Suprapubic skin (tissue), 4 donors: ENCODE results near the gene PARVA. TPM values are rescaled to one million over a fixed set of nuclear protein-coding genes. Genes with fewer than 3 reads are reported as not detected.
A peak's percentile ranks its signal among the peaks of the same experiment; 100 is the strongest.

ENCODE experiments used
- DNase-seq, 2 donors: peaks; one replicate each; pipeline ENCODE4 v3.0.0-alpha.2; 2019; ENCODE audit warnings: low spot score in 2 of 2
- H3K27ac ChIP-seq: fragments of 200-600 bp; sonication (generic); one replicate; pipeline ENCODE4 v1.5.1; 2019
- H3K27me3 ChIP-seq: fragments of 200-600 bp; sonication (generic); one replicate; pipeline ENCODE4 v1.5.1; 2019
- H3K36me3 ChIP-seq: fragments of 200-600 bp; sonication (generic); one replicate; pipeline ENCODE4 v1.5.1; 2019
- H3K4me1 ChIP-seq: fragments of 200-600 bp; sonication (generic); one replicate; pipeline ENCODE4 v1.5.1; 2019
- H3K4me3 ChIP-seq: fragments of 200-600 bp; sonication (generic); one replicate; pipeline ENCODE4 v1.5.1; 2019; ENCODE audit warnings: mild to moderate bottlenecking
- H3K9me3 ChIP-seq: fragments of 200-600 bp; sonication (generic); one replicate; pipeline ENCODE4 v1.5.1; 2019
- EP300 ChIP-seq: sonication (generic); formaldehyde crosslinking; IDR thresholded peaks from one replicate; pipeline ENCODE4 v1.6.1; 2017; ENCODE audit warnings: antibody characterized with exemption
- POLR2A ChIP-seq, 2 donors: fragments of 450-650 bp; IDR thresholded peaks; one replicate each; pipeline ENCODE4 v1.6.1; 2017; ENCODE audit warnings: antibody characterized with exemption in 2 of 2, mild to moderate bottlenecking in 2 of 2, moderate library complexity in 2 of 2
- POLR2AphosphoS5 ChIP-seq, 3 donors: sonication (generic); formaldehyde crosslinking; IDR thresholded peaks; one replicate each; pipeline ENCODE4 v1.6.1; 2017; ENCODE audit warnings: antibody characterized with exemption in 3 of 3
- WGBS: methylation state at CpG from one replicate; pipeline ENCODE4 v1.1.5; 2018; 5-methylcytosine and 5-hydroxymethylcytosine counted together
- total RNA-seq, 4 donors: library from RNA; depleted of rRNA; stranded (reverse); fragments of >200 nt; gene quantifications; one replicate each; pipeline ENCODE4 v1.1.0, GENCODE V29; 2016
- TF ChIP-seq, protein P1 (sequence below), 2 donors: fragments of 200-600 bp in 1 of 2; fragments of 450-650 bp in 1 of 2; sonication (generic) in 1 of 2; IDR thresholded peaks; one replicate each; pipeline ENCODE4 v1.5.1; 2016 to 2019; ENCODE audit warnings: antibody characterized with exemption in 2 of 2, mild to moderate bottlenecking in 1 of 2, moderate library complexity in 1 of 2

PARVA gene
- total RNA-seq, 4 donors from 2014 or later, result 16.7 to 26.2 (median 21.4) TPM

DNA sequence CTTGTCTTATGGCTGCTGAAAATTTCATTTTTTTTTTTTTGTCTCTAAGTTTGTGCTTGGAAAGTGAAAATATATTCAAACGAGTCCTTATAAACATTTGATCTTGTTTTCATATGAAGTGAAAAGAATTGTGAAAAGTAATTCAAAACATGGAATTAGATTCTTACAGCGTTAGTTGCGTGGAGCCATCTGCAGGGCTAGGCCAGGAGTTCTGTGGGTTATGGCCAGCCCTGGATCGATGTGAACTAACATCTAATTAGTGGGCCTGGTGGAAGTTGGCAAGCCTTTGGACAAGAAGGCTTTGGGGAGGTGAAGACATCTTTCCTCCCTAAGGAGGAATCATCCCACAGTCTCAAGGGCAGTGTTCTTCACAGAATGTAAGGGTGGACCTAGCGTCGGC lies 37.2 kb downstream of the PARVA start:
- H3K27ac ChIP-seq, result no peak overlapping the region
- no peaks in the 10 kb centered on the region for H3K9me3 ChIP-seq

DNA sequence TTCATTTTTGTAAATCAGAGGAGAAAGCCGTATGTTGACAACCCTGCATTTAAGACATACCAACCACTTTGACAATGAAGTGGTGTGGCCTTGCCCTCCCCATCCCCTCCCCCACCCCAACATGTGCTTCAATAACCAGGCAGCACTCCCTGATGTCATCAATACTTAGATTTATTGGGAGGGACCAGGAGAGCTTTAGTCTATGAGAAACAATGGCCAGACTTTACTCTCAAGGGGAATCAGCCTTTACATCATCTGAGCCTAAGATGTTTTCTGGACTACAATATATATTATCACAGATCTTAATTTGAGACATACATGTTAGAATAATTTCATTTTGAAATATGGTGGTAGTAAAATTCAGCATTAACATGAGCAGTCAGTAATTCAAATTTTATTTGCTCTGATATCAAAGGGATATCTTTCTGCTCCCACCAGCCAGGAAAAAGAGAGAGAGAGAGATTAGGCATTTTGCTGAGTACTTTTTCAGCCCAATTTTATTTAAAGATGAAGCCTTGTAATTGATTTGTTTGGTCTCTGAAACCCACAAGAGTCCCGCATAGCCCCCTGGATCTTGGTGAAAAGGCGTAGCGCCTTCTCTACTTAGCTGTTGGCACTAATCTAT lies 38.1 kb downstream of the PARVA start:
- Histone ChIP-seq H3K9me3 (no peaks in the 10 kb centered on the region), H3K36me3 (no peaks in the 10 kb centered on the region), H3K4me1 (peaks cover 51% of the 10 kb centered on the region), H3K4me3 (no peak overlapping the region), H3K27ac (no peak overlapping the region), H3K27me3 (no peaks in the 10 kb centered on the region)
- 89% methylated on average over 4 of the region's 4 CpGs for WGBS
- DNase-seq, result no peak
- TF ChIP-seq POLR2AphosphoS5 (IDR thresholded peaks at IDR 0.05) (no peak), POLR2A (IDR thresholded peaks at IDR 0.05) (no peak), EP300 (no peak)
- TF ChIP-seq, protein P1, sequence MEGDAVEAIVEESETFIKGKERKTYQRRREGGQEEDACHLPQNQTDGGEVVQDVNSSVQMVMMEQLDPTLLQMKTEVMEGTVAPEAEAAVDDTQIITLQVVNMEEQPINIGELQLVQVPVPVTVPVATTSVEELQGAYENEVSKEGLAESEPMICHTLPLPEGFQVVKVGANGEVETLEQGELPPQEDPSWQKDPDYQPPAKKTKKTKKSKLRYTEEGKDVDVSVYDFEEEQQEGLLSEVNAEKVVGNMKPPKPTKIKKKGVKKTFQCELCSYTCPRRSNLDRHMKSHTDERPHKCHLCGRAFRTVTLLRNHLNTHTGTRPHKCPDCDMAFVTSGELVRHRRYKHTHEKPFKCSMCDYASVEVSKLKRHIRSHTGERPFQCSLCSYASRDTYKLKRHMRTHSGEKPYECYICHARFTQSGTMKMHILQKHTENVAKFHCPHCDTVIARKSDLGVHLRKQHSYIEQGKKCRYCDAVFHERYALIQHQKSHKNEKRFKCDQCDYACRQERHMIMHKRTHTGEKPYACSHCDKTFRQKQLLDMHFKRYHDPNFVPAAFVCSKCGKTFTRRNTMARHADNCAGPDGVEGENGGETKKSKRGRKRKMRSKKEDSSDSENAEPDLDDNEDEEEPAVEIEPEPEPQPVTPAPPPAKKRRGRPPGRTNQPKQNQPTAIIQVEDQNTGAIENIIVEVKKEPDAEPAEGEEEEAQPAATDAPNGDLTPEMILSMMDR (IDR thresholded peaks at IDR 0.05), result no peak

More for the DNA sequence above, 37.2 kb downstream of the PARVA start:
- 53% methylated on average over 6 of the region's 6 CpGs for WGBS
- no peaks in the 10 kb centered on the region for H3K36me3 ChIP-seq
- TF ChIP-seq EP300, result no peak
- H3K27me3 ChIP-seq, result no peaks in the 10 kb centered on the region
- no peak overlapping the region for H3K4me3 ChIP-seq
- peaks cover 59% of the 10 kb centered on the region for H3K4me1 ChIP-seq
- no peak for DNase-seq

DNA sequence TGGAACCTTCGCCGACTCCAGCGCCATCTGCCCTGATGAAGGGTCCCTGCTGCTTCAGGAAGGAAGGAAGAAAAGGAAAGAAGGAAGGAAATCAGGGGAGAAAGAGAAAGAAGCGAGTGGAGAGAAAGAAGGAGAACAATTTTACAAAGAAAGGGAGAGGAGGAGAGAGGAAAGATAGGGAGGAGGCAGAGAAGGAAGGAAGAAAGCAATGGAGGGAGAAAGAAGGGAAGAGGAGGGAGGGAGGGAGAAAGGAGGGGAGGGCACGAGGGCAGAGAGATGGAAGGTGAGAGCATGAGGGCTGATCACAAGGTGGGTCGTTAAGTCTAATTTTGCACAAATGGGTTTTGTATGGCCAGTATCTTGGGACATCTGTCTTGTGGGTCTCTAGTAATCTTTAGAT lies 39.2 kb downstream of the PARVA start:
- WGBS, result 90% methylated on average over 6 of the region's 6 CpGs
- H3K4me1 ChIP-seq, result peaks cover 40% of the 10 kb centered on the region

DNA sequence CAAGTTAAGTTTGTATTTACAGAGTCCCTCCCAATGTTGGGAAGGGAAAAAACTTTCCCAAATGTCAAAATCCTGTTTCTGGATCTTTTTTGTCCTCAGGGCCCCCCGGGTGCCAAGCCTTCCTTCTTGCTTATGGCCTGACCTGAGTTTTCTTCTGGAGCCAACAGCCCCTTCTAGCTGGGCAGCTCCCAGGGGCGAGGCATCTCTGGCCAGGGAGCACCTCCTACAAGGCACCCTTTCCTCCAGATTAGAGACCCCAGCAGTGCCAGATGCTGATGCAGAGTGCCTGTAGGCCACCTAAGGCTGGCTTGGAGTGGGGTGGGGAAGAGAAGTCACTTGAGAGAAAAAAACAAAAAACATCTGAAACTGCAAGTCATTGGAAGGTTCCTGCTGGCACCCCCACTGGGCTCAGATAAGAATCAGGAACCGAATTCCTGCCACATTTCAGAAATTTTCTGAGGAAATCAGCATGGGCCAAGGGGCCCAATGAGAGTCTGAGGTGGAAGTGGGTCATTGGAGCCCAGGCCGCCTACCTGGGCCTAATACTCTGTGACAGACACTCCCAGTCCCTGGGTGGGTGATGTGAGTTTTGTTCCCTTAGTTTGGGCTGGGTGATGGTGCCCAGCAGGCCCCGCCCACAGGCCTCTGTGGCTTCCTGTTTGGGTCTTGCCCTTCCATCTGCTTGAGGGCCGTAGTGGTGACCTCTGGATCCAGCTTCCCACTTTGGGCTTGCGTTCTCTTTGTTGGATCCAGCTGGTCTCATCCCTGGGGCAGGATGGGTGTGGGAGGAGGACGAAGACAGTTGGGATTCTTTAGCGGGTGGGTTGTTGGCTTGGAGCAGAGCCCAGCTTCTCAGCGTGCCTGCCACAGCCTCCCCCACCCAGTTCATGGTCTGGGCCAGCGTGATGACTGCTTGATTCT lies 40.6 kb downstream of the PARVA start:
- 62% methylated on average over 11 of the region's 11 CpGs for WGBS
- Histone ChIP-seq H3K27me3 (no peaks in the 10 kb centered on the region), H3K4me3 (no peak overlapping the region), H3K9me3 (no peaks in the 10 kb centered on the region), H3K36me3 (no peaks in the 10 kb centered on the region), H3K27ac (peak overlapping the region; percentile 41), H3K4me1 (peaks cover 26% of the 10 kb centered on the region)
- DNase-seq, result no peak
- TF ChIP-seq, protein P1 (IDR thresholded peaks at IDR 0.05), result no peak
- TF ChIP-seq EP300 (no peak), POLR2A (IDR thresholded peaks at IDR 0.05) (no peak), POLR2AphosphoS5 (IDR thresholded peaks at IDR 0.05) (no peak)

More for the DNA sequence above, 39.2 kb downstream of the PARVA start:
- Histone ChIP-seq H3K27me3 (no peaks in the 10 kb centered on the region), H3K27ac (no peak overlapping the region), H3K4me3 (no peak overlapping the region), H3K36me3 (no peaks in the 10 kb centered on the region), H3K9me3 (no peaks in the 10 kb centered on the region)
- no peak for DNase-seq
- TF ChIP-seq POLR2A (IDR thresholded peaks at IDR 0.05) (no peak), POLR2AphosphoS5 (IDR thresholded peaks at IDR 0.05) (no peak)

DNA sequence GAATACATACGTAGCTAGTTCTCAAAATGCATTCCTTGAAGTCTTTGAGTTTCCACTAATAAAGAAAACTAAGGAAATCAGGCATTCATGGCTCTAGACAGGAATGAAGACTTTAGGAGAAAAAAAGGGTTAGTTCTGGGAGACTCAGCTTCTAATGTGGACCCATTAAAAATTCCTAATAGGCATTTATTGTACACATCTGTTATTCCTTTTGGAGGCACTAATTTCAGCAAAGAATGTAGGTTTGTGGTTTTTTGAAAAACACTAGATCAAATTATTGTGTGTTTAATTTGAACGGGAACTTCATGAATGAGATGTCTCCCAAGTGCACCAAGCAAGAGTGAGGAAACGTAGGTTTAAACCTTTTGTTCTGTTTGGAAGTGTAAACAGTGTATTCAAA lies 42.7 kb downstream of the PARVA start:
- DNase-seq, result no peak
- H3K4me1 ChIP-seq, result peaks cover 11% of the 10 kb centered on the region
- no peak overlapping the region for H3K27ac ChIP-seq
- TF ChIP-seq POLR2AphosphoS5 (IDR thresholded peaks at IDR 0.05), result no peak
- no peak for TF ChIP-seq EP300
- no peak for TF ChIP-seq POLR2A (IDR thresholded peaks at IDR 0.05)
- TF ChIP-seq, protein P1 (IDR thresholded peaks at IDR 0.05), result no peak
- no peak overlapping the region for H3K4me3 ChIP-seq
- H3K9me3 ChIP-seq, result no peaks in the 10 kb centered on the region
- H3K27me3 ChIP-seq, result no peaks in the 10 kb centered on the region
- H3K36me3 ChIP-seq, result no peaks in the 10 kb centered on the region
- 85% methylated on average over 3 of the region's 3 CpGs for whole genome bisulfite sequencing

DNA sequence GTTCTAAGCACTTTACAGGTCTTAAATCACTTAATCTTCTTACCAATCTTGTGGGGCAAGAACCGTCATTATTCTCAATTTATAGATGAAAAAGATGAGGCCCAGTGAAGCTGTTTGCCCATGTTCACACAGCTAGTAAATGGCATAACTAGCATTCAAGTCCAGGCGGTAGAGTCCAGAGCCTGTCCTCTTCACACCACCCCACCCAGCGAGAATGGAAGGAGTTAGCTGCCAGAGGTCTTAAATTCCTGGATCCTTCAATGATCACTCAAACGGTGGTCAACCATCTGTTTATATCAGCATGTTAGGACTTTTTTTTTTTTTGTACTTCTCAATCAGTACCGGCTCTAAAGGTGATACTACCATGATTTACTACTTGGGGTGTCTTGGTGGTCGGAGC lies 43.3 kb downstream of the PARVA start:
- H3K27me3 ChIP-seq, result no peaks in the 10 kb centered on the region
- H3K9me3 ChIP-seq, result no peaks in the 10 kb centered on the region
- peaks cover 11% of the 10 kb centered on the region for H3K4me1 ChIP-seq
- no peaks in the 10 kb centered on the region for H3K36me3 ChIP-seq
- no peak overlapping the region for H3K4me3 ChIP-seq
- no peak for DNase-seq
- no peak overlapping the region for H3K27ac ChIP-seq
- TF ChIP-seq POLR2AphosphoS5 (IDR thresholded peaks at IDR 0.05) (no peak), POLR2A (IDR thresholded peaks at IDR 0.05) (no peak), EP300 (no peak)
- TF ChIP-seq, protein P1 (IDR thresholded peaks at IDR 0.05), result no peak
- WGBS, result 85% methylated on average over 6 of the region's 6 CpGs
